Lower leg skin (tissue), 3 donors: ENCODE data around the gene RHCE.
"Not testable (repeated sequence)": the region's sequence is repeated elsewhere in the genome, so short reads cannot be mapped to it uniquely, and the experiment has no call there.

ENCODE experiments used
- POLR2A ChIP-seq, 2 donors: fragments of 450-650 bp; IDR thresholded peaks; one replicate each; pipeline ENCODE4 v1.6.1; 2016 to 2017; ENCODE audit warnings: antibody characterized with exemption in 2 of 2, mild to moderate bottlenecking in 1 of 2, moderate library complexity in 1 of 2
- TF ChIP-seq, protein P1 (sequence below), 3 donors: fragments of 450-650 bp; IDR thresholded peaks; one replicate each; pipeline ENCODE4 v1.5.1; 2016; ENCODE audit warnings: antibody characterized with exemption in 3 of 3, mild to moderate bottlenecking in 3 of 3, moderate library complexity in 2 of 3

DNA sequence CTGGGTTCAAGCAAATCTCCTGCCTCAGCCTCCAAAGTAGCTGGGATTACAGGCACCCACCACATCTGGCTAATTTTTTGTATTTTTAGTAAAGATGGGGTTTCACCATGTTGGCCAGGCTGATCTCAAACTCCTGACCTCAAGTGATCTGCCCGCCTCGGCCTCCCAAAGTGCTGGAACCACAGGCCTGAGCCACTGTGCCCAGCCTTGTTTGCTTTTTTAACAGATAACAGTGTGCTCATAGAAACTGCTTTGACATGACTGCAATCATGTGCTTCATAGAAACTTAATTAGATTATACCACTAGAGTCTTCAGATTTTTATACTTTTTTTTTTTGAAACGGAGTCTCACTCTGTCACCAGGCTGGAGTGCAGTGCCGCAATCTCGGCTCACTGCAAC lies 91.3 kb downstream of the RHCE start:
- TF ChIP-seq, protein P1, sequence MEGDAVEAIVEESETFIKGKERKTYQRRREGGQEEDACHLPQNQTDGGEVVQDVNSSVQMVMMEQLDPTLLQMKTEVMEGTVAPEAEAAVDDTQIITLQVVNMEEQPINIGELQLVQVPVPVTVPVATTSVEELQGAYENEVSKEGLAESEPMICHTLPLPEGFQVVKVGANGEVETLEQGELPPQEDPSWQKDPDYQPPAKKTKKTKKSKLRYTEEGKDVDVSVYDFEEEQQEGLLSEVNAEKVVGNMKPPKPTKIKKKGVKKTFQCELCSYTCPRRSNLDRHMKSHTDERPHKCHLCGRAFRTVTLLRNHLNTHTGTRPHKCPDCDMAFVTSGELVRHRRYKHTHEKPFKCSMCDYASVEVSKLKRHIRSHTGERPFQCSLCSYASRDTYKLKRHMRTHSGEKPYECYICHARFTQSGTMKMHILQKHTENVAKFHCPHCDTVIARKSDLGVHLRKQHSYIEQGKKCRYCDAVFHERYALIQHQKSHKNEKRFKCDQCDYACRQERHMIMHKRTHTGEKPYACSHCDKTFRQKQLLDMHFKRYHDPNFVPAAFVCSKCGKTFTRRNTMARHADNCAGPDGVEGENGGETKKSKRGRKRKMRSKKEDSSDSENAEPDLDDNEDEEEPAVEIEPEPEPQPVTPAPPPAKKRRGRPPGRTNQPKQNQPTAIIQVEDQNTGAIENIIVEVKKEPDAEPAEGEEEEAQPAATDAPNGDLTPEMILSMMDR (IDR thresholded peaks at IDR 0.05): not testable (repeated sequence)
- not testable (repeated sequence) for TF ChIP-seq POLR2A (IDR thresholded peaks at IDR 0.05)
